ENCODE results near the gene PKNOX2. TPM values are rescaled to one million over a fixed set of nuclear protein-coding genes. Genes with fewer than 3 reads are reported as not detected.

Gene PKNOX2
- total RNA-seq, 2 donors from 2014 or later, result 4.0 to 6.9 TPM

GRCh38 chr11:125282596-125282914, 118.0 kb downstream of the PKNOX2 start:
- H3K9me3 Mint-ChIP-seq, result no peaks in the 10 kb centered on the region
- DNase-seq, result no peak
- H3K36me3 ChIP-seq (ENCODE audit: control insufficient read depth, insufficient read depth, low read length), result no peaks in the 10 kb centered on the region
- no peak overlapping the region for H3K27ac Mint-ChIP-seq
- H3K27ac ChIP-seq (ENCODE audit: low read depth, low read length), result no peak overlapping the region
- no peaks in the 10 kb centered on the region for H3K27me3 Mint-ChIP-seq (ENCODE audit: insufficient read depth)
- peaks cover 28% of the 10 kb centered on the region for H3K4me1 Mint-ChIP-seq
- no peaks in the 10 kb centered on the region for H3K9me3 ChIP-seq (ENCODE audit: control insufficient read depth, low read length)
- peaks cover 17% of the 10 kb centered on the region for H3K4me1 ChIP-seq (ENCODE audit: control insufficient read depth, insufficient read depth, low read length)
- TF ChIP-seq, protein P1, sequence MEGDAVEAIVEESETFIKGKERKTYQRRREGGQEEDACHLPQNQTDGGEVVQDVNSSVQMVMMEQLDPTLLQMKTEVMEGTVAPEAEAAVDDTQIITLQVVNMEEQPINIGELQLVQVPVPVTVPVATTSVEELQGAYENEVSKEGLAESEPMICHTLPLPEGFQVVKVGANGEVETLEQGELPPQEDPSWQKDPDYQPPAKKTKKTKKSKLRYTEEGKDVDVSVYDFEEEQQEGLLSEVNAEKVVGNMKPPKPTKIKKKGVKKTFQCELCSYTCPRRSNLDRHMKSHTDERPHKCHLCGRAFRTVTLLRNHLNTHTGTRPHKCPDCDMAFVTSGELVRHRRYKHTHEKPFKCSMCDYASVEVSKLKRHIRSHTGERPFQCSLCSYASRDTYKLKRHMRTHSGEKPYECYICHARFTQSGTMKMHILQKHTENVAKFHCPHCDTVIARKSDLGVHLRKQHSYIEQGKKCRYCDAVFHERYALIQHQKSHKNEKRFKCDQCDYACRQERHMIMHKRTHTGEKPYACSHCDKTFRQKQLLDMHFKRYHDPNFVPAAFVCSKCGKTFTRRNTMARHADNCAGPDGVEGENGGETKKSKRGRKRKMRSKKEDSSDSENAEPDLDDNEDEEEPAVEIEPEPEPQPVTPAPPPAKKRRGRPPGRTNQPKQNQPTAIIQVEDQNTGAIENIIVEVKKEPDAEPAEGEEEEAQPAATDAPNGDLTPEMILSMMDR (conservative IDR thresholded peaks at IDR 0.05), result no peak
- no peak overlapping the region for H3K9ac ChIP-seq (ENCODE audit: extremely low read depth, low read length, poor library complexity, severe bottlenecking)
- H3K27me3 ChIP-seq (ENCODE audit: control insufficient read depth, insufficient read depth, low read length, poor library complexity, severe bottlenecking), result no peaks in the 10 kb centered on the region
- H3K4me3 ChIP-seq (ENCODE audit: low read length), result no peak overlapping the region
- no peak overlapping the region for H3K4me3 Mint-ChIP-seq
- no peaks in the 10 kb centered on the region for H3K36me3 Mint-ChIP-seq (ENCODE audit: low read depth)
- 73 to 88% methylated on average over 2 to 3 of the region's 3 CpGs for WGBS, 2 experiments (ENCODE audit: insufficient coverage in 1 of 2, insufficient read length in 1 of 2)

DNA sequence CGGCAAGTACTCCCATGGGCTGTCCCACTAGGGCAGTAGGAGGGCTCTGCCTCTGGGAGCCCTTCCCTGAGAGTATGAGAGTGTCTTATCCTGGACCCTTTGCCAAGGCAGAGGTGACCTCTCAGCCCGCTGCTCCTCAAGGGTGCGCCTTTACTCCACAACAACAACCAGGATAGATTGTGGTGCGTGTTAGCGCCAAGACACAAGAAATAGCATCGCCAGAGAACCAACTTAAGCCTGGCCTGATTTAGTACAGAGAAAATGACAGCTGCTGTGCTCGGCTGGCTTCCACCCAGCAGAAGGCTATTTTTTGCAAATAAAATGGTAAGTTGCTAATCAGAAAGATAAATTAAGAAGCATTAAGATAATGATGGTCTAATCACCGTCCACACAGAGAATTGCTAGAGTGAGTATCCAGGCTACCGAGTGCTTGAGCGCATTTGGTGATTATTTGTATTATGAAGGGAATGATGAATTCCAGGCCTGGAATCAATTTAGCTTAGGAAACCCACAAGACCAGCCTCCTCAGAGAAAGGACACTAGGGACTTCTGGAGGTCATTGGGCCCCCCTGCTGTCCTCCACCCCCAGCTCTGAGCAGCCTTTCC, 119.8 kb downstream of the PKNOX2 start:
- Mint-ChIP-seq H3K4me3 (no peak overlapping the region), H3K36me3 (ENCODE audit: low read depth) (no peaks in the 10 kb centered on the region), H3K4me1 (peaks cover 29% of the 10 kb centered on the region), H3K9me3 (no peaks in the 10 kb centered on the region), H3K27me3 (ENCODE audit: insufficient read depth) (no peaks in the 10 kb centered on the region), H3K27ac (no peak overlapping the region)
- DNase-seq, result no peak
- no peaks in the 10 kb centered on the region for H3K27me3 ChIP-seq (ENCODE audit: control insufficient read depth, insufficient read depth, low read length, poor library complexity, severe bottlenecking)
- H3K4me3 ChIP-seq (ENCODE audit: low read length), result no peak overlapping the region
- H3K27ac ChIP-seq (ENCODE audit: low read depth, low read length), result no peak overlapping the region
- H3K9me3 ChIP-seq (ENCODE audit: control insufficient read depth, low read length), result no peaks in the 10 kb centered on the region
- H3K4me1 ChIP-seq (ENCODE audit: control insufficient read depth, insufficient read depth, low read length), result peaks cover 17% of the 10 kb centered on the region
- H3K36me3 ChIP-seq (ENCODE audit: control insufficient read depth, insufficient read depth, low read length), result no peaks in the 10 kb centered on the region
- H3K9ac ChIP-seq (ENCODE audit: extremely low read depth, low read length, poor library complexity, severe bottlenecking), result no peak overlapping the region
- WGBS, 2 experiments (ENCODE audit: insufficient coverage in 1 of 2, insufficient read length in 1 of 2), result 92 to 95% methylated on average over 8 to 10 of the region's 10 CpGs
- TF ChIP-seq, protein P1 (conservative IDR thresholded peaks at IDR 0.05), result no peak

DNA sequence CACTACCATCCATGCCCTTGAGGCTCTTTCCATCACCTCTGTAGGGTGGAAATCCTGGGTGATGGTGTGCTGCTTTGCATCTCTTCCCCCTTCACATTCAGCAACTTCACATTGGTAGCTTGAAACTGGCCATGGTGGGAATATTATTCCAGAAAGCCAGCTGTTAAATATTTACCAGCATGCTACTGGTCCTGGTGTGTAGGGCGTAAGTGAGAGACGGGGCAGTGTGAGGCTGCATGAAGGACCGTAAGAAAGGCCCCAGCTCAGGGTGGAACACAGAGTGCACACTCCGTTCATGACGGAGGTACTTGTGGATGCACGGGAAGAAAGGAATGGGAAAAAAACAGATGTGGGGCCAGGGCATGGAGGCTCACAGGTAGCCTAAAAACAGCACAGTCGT, 121.3 kb downstream of the PKNOX2 start:
- H3K36me3 Mint-ChIP-seq (ENCODE audit: low read depth), result no peaks in the 10 kb centered on the region
- TF ChIP-seq, protein P1 (conservative IDR thresholded peaks at IDR 0.05), result no peak
- WGBS, 2 experiments (ENCODE audit: insufficient coverage in 1 of 2, insufficient read length in 1 of 2), result 89 to 94% methylated on average over 6 to 7 of the region's 7 CpGs
- no peak overlapping the region for H3K27ac Mint-ChIP-seq
- H3K4me3 Mint-ChIP-seq, result no peak overlapping the region
- peaks cover 29% of the 10 kb centered on the region for H3K4me1 Mint-ChIP-seq
- Histone ChIP-seq H3K36me3 (ENCODE audit: control insufficient read depth, insufficient read depth, low read length) (no peaks in the 10 kb centered on the region), H3K27ac (ENCODE audit: low read depth, low read length) (no peak overlapping the region), H3K9me3 (ENCODE audit: control insufficient read depth, low read length) (no peaks in the 10 kb centered on the region), H3K4me1 (ENCODE audit: control insufficient read depth, insufficient read depth, low read length) (peaks cover 17% of the 10 kb centered on the region), H3K27me3 (ENCODE audit: control insufficient read depth, insufficient read depth, low read length, poor library complexity, severe bottlenecking) (no peaks in the 10 kb centered on the region), H3K4me3 (ENCODE audit: low read length) (no peak overlapping the region), H3K9ac (ENCODE audit: extremely low read depth, low read length, poor library complexity, severe bottlenecking) (no peak overlapping the region)
- no peaks in the 10 kb centered on the region for H3K27me3 Mint-ChIP-seq (ENCODE audit: insufficient read depth)
- no peaks in the 10 kb centered on the region for H3K9me3 Mint-ChIP-seq
- DNase-seq, result no peak

All from endodermal cell (in vitro differentiated cells).